GM12864 (cell line): Measurements from ENCODE around the gene SRGAP2B.
"Not testable (repeated sequence)": the region's sequence is repeated elsewhere in the genome, so short reads cannot be mapped to it uniquely, and the experiment has no call there.

ENCODE experiments used
- DNase-seq: peaks from one replicate; pipeline ENCODE4 v3.0.0-alpha.2; 2011; ENCODE audit warnings: low read depth
- H3K4me3 ChIP-seq: 2 replicates; pipeline ENCODE4 v1.5.1; 2011; ENCODE audit warnings: mild to moderate bottlenecking, low read depth, low read length, control low read depth

The SRGAP2B gene

GRCh38 chr1:144971936-144972335, 123.2 kb downstream of the SRGAP2B start:
- H3K4me3 ChIP-seq, DNase-seq: not testable (repeated sequence)

DNA sequence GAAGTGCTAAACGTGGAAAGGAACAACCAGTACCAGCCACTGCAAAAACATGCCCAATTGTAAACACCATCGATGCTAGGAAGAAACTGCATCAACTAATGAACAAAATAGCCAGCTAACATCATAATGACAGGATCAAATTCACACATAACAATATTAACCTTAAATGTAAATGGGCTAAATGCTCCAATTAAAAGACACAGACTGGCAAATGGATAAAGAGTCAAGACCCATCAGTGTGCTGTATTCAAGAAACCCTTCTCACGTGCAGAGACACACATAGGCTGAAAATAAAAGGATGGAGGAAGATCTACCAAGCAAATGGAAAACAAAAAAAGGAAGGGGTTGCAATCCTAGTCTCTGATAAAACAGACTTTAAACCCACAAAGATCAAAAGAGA, 128.6 kb downstream of the SRGAP2B start:
- not testable (repeated sequence) for H3K4me3 ChIP-seq, DNase-seq

DNA sequence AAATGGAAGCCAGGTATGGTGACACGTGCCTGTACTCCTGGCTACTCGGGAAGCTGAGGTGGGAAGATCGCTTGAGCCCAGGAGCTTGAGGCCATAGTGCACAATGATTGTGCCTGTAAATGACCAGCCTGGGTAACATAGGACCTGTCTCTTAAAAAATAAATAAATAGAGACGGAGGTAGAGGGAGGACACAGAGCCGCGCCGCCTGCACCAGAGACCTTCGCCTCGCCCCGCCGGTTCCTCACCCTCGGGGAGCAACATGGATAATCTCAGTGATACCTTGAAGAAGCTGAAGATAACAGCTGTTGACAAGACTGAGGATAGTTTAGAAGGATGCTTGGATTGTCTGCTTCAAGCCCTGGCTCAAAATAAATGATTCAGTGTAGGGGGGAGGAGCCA, 130.4 kb downstream of the SRGAP2B start:
- DNase-seq, H3K4me3 ChIP-seq: not testable (repeated sequence)

DNA sequence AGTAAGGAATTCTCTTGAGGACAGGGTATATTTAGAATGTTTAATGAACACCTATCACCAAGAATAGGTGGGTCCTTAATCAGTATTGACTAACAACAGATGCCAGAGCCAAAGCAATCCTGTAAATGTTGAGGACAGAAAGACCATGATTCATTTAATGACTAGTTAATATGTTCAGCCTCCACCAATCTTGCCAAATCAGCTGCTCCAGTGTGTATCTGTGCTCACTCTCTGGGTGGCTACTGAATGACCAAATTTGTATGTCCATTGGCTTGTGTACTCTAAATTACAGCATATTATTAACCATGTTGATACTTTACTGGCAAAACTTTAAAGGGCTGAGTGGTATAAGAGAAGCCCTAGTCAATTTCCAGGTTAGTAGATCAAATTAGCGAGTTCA, 130.9 kb downstream of the SRGAP2B start:
- H3K4me3 ChIP-seq, DNase-seq: not testable (repeated sequence)

DNA sequence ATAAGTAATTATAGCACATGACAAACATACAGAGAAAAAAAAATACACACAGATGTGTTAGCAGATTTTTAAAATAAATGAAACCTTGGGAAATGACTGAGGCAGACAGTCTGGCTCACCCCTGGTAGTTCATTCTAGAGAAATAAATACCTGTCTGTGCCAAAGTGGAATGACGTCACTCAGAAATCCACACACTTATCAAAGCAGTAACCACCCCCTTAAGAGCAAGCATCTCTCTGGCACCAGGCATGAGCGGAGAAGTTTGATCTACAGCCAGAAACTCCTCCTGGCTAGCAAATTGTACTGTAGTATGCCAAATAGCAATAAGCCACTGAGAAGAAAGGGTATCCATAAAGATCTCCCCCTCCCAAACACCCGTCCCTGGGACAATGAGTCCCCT, 131.6 kb downstream of the SRGAP2B start:
- DNase-seq, H3K4me3 ChIP-seq: not testable (repeated sequence)

- not testable (repeated sequence) for H3K4me3 ChIP-seq, DNase-seq
Observed at GRCh38 chr1:144961604-144962583, 133.2 kb downstream of the SRGAP2B start.

GRCh38 chr1:144960929-144961488, 134.1 kb downstream of the SRGAP2B start:
- not testable (repeated sequence) for DNase-seq, H3K4me3 ChIP-seq

DNA sequence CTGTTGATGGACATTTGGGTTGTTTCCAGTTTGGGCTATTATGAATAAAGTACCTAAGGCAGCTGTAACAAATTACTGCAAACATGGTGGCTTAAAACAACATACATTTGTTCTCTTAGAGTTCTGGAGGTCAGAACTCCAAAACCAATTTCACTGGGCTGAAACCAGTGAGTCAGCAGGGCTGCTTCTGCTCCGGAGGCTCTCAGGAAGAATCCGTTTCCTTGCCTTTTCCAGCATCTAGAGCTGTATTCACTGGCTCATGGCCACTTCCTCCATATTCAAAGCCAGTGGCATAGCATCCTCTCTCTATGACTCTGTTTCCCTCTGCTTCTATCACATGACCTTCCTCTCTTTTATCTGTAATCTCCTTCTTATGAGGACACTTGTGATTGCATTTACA, 146.7 kb downstream of the SRGAP2B start:
- DNase-seq, H3K4me3 ChIP-seq: not testable (repeated sequence)

DNA sequence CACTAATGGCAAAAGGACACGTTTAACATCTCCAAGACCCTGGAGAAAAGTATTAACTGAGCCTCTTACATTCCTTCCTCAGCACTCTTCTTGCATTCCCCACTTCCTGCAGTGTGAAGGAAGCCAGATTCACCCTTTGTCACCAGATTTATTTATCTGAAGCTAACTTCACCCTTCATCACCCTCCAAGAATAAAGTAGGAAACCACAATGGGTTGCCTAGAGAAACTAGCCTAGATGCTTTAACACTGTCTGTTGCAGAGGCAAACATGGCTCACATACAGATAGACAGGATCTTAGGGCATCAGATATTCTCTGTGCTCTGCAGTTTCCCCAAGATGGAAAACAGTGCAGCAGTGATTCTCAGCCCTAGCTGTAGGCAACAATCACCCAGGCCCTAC, 147.6 kb downstream of the SRGAP2B start:
- not testable (repeated sequence) for H3K4me3 ChIP-seq, DNase-seq

DNA sequence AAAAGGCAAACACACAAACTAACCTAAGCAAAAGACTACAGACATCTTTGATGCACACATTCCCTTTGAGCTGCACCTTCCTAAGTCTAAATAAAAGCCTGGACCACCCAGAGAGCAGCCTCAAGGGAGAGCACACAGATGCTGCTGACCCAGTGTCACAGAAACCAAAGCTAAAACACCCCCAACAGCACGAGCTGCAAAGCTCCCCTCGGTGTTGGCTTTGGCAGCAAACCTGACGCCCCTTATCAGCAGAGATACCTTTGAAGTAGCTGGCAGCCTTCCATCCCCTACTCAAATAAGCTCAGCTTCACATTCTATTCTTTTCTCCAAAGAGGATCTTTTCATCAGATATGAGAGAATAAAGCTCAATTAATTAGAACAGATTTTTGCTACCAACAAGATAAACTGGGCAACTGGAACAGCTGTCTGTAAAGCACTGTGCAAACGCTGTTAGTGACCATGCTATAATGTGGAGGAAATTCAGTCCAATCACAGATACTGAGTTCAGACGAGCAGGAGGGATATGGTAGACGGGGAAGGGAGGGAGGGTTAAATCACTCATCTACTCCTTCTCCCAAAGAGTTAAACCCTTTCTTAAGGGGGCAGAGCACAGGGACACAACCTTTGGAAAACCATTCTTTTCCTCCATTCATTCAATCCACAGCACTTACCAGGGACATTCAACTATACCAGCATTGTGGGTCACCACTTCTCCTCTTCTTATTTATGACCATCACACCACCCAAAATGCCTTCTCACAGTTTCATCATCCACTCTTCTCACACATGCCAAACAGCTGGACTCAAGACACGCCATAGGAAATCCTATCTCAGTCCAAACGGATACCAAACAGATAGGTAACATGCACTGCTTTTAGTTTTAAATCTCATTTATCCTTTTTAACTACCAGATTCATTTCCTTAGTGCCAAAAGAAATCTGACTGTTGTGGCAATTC, 148.3 kb downstream of the SRGAP2B start:
- H3K4me3 ChIP-seq, DNase-seq: not testable (repeated sequence)

DNA sequence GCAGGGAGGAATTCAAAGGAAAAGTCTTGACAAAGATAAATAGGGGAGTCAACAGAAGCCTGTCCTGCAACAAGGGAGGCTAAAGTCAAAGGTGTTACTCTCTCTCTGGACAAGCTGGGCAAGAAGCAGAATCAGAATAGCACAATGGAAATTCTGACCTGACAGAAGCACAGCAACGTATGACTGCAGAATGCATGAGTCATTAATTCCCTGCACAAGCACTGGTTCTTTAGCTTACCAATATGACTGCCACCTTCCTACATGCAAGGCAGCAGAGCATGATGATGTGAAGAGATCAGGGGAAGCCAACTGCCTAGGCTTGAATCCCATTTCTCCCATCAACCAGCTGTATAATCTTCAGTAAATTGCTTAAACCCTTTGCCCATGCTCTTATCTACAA, 153.4 kb downstream of the SRGAP2B start:
- DNase-seq: not testable (repeated sequence)

GRCh38 chr1:144940054-144940453, 155.1 kb downstream of the SRGAP2B start:
- H3K4me3 ChIP-seq, DNase-seq: not testable (repeated sequence)

More for the DNA sequence above, 153.4 kb downstream of the SRGAP2B start:
- not testable (repeated sequence) for H3K4me3 ChIP-seq

- not testable (repeated sequence) for DNase-seq, H3K4me3 ChIP-seq
Observed at GRCh38 chr1:144938627-144939026, 156.5 kb downstream of the SRGAP2B start.

DNA sequence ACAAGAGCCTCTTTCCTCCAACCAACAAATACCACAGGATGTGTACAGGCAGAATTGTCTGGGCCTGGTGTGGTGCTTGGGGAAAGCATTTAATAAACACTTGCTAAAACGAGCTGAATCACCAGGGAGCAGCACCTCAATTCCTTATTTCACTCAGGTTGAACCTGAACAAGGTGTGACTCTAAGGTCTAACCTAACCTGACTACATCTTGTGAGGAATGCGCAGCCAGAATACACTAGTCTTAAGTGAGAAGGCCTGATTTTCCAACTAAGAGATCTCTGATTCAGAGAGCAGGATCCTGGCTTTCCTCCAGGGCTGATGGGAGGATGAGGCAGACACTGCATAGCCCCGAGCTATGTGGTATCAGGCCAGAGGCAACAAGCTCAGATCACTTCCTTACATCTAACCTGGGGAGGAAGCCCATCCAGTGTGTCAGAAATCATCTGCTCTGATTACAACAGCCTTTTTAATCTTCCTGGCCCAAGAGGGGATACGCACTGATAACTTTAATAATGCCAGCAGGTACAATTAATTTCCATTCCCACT, 158.9 kb downstream of the SRGAP2B start:
- not testable (repeated sequence) for H3K4me3 ChIP-seq, DNase-seq

DNA sequence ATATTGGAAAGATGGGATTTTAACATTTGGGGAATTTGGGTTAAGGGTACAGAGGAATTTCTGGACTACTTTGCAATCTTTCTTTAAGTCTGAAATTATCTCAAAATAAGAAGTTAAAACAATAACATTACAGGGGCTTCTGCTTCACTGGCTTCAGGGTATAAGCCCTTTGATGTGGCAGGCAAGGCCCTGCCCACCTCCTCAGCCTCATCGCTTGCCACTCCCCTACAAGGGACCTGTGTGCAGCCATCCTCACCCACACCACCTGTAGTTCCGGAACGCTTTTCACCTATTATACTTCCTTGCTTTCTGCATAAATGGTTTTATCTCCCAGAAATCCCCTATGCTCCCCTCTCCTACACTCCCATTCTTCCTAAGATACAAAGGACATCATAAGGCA, 159.8 kb downstream of the SRGAP2B start:
- DNase-seq, H3K4me3 ChIP-seq: not testable (repeated sequence)

DNA sequence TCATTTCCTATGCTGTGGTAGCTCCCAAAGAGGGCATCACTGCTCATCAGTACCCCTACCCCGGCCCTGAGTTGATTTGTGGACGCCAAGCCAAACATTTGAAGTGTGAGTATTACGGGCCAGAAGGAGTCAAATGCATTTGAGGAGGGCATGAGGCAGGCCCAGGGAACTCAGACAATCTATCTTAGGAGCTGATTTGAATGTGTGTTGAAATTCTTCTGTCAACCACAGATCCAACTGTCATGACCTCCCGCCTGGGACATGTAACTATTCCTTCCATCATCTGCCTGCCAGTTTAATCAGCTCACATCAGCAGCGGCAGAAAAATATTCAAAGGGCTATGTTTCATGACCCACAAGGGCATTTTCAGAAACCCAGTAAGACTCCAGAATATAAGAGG, 162.1 kb downstream of the SRGAP2B start:
- not testable (repeated sequence) for DNase-seq, H3K4me3 ChIP-seq

- DNase-seq: not testable (repeated sequence)
Observed at GRCh38 chr1:144932153-144932552, 163.0 kb downstream of the SRGAP2B start.

GRCh38 chr1:144931553-144931952, 163.6 kb downstream of the SRGAP2B start:
- not testable (repeated sequence) for DNase-seq, H3K4me3 ChIP-seq

More at GRCh38 chr1:144932153-144932552, 163.0 kb downstream of the SRGAP2B start:
- H3K4me3 ChIP-seq: not testable (repeated sequence)
